ENCODE measurements around the gene HDAC10.

GRCh38 chr22:50274311-50274710, 23.2 kb upstream of the HDAC10 start:
- TF ChIP-seq CTCF (IDR thresholded peaks at IDR 0.05) (no peak), POLR2A (IDR thresholded peaks at IDR 0.05) (no peak)
